ENCODE measurements around the gene CCDC82.

The CCDC82 gene

DNA sequence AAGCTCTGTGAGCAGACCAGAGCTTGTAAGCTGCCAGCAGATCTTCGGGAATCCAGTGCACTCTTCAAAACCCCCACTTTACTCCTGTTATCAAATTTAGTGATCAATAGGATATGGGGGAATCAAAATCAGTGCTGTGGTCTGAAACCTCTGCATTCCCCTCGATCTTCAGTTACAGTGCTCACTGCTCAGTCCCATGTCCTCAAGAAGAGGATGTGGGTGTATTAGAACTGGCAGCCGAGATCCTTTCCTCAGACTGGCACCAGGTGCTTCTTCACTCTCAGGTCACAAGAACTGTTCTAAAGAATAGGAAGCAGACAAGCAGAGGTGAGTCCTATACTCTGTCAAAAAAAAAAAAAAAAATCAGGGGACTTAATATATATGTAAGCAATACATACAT is 31.4 kb downstream of the CCDC82 start:
- no peak for DNase-seq

DNA sequence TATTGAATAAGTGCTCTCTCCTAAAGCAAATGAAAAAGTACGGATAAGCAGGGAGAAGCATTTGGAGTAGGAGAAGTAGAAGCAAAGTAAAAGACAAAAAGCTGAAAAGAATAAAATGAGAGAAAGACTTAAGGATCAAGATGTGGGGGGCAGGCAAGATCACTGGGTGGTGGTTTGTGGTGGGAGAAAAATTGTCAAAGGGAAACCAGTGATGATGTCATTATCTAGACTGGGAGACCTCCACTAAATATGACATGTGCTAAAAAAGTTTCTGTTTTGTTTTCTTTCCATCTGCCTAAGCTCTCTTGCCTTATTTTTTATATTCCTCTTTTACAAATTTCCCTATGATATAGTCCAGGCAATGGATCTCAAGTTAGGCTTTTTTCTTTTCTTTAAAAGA is 31.9 kb downstream of the CCDC82 start:
- DNase-seq: no peak

DNA sequence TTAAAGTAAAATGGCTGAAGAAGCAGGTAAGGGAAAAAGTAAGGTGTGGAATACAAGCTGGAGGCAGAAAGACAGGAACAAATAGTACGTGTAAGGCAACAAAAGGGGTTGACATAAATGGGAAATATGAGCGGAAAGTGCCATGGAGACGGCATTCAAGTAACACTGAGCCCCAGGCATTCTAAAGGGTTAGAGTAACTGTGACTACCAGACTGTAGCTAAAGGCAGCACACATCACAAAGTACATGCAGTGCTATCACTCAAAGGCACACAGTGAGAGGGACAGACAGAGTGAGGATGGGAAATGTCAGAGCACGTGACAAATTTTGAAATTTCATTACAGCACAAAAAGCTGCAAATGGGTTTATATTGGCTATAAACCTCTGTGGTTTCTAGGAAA is 32.9 kb downstream of the CCDC82 start:
- no peak for DNase-seq

DNA sequence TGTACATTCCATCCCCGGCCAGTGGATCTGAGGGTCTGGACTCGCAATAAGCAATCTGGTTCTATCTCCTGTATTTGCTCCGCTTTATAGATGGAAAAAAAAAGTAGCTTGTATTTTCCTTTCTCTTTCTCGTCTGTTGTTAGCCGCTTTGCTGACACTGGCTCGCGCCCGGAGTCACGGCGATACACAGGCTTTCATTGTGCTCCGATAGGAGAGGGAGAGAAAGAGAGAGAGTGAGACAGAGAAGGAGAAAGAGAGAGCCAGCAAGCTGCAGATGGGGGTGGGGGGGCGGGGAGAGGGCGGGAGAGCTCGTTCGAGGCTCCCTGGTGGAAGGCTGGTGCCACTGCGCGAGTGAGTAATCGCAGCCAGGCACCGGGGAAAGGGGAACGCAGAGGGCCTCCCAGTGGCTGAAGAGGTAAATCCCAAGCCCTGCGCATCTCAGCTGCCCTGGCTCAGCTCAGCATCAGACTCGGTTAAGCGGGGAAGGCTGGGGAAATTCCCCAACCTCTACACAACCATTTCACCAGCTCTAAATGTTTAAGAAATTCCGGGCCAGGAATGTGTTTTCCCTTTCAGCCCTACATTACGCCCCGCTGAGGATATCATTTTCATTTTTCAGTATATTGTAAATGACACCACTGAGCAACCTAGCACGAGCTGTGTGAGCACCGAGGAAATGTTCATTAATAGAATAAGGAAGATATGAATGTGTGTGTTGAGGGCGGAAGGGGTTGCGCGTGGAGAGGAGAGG is 46.6 kb downstream of the CCDC82 start, which contains the start of gene MAML2:
TSS of gene MAML2 (minus strand) at position 235 of the 751 bp plus-strand sequence. CDS start 1,300 bp downstream, outside the sequence.
- peak; percentile 6 for DNase-seq

DNA sequence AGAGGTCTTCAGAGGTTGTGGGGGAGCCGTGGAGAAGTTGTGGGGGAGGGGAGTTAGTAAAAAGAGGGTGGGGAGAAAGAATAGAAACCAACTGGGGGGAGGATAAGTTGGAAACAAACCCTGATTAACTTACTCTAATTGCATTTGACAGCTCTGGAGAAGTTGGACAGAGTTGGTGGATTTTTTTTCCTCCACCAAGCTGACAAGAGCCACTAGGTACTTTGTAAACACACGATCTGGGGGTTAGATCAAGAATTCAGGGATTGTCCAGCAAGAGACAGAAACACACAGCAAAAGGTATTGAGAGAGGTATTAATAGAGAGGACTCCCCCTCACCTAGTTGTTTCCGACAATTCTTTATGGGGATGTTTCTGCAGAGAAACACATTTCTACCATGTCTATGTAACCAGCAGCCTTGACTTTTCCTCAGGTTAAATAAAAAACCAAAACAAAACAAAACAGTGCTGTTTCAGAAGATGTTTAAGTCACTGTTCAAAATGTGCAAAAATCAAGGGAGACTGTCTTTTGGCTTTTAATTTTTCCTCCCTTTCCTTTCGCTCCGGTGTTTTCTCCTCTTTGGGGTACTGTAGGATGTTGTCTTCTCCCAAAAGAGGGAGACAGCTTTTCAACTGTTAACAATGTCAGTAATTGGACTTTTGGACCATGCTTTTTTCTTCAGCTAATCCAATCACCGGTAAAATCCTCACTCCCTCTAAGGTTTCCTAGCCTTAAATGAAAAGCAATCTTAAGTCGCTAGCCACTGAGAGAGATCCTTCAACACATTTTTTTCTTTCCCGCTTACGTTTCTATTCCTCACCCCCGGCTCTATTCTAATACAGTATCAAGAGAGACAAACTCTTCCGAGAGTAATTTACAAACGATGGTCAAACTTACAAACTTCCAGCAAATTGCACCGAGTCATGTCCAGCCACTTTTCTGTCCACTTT is 47.4 kb downstream of the CCDC82 start:
- DNase-seq: no peak

DNA sequence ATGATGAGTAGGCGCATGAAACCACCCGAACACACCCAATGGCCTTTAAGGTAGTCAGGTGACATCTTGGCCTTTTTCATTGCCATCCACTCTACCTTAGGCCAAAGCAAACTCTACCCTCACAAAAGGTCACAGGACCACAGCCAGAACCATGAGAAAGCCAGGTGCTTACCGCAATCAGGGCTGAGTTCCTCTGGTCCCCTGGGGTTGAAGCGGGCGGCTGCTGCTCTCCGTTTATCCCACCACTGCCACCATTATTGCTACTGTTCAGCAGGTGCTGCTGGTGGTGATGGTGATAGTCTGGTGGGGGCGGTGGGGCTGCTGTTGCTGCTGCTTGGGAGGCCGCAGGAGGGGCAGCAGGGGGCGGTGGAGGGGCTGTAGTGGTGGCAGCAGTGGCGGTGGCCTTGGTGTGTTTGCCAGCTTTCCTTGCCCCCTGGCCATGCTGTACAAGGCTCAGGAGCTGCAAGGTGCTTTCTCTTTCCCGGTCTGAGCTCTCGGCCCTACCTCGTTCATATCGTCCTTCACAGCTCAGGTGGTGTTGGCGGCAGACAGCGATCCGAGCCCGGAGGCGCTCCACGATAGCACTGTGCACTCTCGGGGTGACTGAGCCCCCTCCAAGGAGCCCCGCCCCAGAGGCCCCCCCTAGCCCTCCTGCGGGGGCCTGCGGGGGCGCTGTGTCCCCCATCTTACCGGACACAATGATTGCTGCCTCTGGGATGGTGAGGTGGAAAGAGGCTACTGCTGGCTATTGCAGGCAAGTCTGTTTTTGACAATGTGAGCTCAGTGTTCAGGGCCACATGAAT is 48.3 kb downstream of the CCDC82 start:
- DNase-seq: no peak

DNA sequence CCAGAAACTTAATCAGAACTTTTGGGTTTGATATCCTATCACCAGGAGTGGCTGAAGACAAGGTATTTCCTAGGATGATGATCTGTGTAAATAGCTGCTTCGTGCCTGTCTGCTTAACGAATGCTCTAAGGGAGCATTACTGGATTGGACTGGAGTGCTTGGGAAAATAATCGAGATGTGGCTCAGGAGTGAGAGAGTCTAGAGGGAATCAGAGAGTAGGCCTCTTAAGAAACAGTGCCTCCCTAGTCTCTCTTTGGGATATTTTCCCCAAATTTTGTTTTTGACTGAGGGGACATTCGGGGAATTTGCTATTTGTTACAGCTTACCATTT is 49.2 kb downstream of the CCDC82 start:
- DNase-seq: no peak

DNA sequence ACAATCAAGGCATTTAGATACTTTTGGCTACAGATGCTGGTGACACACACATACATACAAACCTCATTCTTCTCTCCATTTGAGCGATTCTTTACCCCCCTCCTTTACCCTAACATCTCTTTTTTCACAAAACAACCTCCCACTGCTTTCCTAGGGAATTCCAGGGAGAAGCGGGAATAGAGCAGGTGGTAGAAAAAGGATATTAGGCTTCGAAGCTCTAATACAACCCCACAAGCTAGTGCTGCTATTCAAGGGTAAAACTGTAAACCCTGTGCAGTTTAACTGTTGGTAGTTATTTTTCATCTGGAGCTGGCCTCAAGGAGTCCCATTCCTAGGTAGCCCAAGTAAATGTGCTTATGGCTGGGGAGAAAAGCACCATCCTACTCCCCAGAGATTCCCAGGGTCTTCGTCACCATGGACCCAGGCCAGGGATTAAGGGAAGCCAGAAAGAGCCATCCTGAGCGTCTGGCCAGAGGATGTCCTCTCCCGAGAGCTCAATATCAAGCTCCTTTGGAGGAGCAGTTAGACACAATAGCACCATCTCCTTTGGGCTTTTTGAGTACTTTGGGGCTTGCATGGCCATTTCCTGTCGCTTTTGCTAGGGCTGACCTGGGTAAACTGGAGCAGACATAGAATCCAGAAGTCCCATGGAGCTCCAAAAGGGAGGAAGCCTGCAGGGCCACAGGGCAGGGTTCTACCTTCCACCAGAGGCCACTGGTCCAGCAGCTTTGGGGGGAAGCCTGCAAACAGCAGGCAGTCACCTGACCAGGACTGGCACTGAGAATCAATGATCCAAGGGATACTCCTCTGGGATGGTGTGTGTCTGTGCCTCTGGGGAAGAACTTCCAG is 49.8 kb downstream of the CCDC82 start:
- DNase-seq: no peak

DNA sequence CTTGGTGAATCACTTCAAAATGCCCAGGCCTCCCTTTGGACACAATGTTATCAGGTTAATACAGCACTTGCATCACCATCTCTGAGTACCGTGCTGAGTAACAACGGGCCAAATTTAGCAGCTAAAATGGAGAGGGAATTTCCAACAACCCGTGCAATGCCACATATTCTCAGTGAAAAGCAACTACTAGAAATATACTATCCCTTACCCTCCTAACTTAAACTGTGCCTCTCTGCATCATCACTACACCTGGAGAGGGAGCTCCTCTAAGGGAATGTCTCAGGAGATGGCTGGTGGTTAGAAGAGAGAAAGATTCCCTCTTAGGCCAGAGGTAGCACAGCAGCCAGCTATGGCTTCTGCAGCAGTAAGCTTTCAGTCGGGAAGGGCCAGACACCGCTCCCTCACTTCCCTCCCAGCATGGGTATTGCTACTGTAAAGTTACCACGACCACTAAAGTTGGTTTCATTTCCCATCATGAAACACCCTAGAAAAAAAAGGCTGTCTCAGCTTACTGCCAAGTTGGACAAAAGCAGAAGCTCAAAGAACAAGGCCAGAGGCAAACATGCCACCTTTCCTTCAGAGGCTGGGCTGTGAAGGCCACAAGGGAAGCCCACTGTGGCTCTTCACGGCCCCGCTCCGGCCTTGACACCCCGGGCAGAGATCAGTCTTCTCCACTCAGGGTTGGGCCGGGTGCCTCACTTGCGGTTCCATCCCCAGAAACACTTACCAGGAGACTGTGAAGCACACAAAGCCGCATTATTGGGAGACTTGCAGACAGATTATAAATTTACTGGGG is 50.6 kb downstream of the CCDC82 start:
- DNase-seq: no peak

DNA sequence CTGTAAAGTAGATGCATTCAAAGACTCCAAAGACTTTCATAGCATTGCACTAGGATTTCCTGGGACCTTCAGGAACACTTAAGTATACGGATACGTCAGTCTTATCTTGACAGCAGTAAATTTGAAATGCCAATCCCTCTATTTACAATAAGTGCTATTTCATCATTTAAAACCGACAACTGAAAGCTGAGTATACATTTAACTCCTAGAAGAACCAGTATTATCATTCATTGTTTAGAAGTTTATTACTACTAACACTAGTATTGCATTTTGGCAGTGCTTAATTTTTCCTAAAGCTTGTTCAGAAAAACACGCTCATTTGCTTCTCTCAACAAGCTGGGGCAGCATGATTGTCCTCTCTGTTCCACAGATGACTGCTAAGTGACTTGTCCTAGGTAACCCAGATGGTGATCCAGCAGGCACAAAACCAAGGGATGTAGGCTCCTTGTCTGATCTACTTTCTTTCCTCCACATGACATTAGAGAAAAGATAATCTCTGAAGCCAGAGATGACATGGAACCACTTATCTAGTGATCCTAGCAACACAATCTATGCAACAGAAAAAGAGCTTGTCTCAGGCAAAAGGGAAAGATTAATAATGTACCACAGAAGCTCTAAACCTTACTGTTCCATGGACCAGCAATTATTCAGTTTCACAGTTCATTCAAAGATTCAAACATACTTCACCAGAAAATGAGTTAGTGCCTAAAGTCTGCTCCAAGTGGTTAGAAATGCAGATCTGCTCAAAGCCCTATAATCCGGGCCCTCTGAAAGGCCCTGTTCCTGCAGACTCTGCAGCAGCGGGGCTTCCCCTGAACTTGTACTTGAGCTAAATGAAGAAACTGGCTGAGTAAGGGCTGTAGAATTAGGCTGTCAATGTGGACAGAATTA is 51.9 kb downstream of the CCDC82 start:
- no peak for DNase-seq

DNA sequence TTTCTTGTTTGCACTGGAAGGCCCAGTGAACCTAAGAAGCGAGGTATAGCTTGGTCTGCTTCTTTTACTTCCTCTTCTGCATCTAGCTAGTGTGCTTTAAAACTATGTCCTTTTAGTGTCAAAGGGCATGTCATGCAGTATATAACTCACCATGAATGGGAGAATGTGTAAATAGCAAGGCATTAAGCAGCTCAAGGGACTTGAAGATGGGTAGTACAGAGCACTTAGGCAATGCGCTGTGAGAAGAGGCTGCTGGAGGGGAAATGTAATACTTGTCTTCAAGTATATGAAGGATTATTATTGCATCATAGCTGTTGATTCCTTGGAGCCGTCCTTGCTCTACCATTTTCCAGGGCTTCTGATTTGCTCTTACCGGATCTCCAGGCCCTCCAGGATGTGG is 54.3 kb downstream of the CCDC82 start:
- DNase-seq: no peak

DNA sequence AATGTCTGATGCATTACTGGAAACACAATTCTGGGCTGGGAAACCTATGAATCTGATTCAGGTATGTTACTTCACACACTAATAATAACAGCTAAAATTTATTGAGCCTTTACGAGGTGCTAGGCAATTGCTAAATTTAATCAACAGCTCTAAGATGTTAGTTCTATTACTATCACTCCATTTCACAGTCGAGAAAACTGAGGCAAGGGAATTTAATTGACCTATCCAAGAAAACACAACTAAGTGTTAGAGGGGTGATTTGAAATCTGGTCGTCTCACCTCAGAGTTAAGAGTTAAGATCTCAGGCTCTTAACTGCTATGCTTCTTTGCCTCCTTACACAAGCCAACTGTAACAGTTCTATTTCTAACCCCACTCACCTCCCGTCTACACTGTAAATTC is 55.5 kb downstream of the CCDC82 start:
- DNase-seq: no peak

DNA sequence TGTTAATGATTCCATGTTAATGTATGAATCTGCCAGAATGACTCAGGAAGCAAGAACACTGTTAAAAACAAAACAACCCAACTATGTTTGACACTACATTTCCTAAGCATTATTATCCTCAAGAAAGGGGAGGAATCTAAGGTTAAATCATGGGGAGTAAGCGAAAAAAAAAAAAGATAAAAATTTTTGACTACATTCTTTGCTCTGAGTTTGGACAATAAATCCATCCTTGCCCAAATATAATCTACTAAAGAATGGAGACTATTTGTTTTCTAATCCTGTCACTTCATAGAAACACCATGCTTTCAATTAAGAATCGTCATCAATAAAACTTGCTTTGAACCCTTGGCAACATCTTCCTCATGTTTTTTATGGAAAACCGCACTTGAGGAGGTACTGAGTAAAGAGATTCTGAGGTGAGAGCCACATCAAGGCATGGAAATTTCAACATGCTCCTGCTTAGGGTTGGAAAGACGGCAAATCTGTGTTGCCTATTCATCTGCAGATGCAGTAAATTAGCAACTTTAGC is 56.5 kb downstream of the CCDC82 start:
- DNase-seq: no peak

DNA sequence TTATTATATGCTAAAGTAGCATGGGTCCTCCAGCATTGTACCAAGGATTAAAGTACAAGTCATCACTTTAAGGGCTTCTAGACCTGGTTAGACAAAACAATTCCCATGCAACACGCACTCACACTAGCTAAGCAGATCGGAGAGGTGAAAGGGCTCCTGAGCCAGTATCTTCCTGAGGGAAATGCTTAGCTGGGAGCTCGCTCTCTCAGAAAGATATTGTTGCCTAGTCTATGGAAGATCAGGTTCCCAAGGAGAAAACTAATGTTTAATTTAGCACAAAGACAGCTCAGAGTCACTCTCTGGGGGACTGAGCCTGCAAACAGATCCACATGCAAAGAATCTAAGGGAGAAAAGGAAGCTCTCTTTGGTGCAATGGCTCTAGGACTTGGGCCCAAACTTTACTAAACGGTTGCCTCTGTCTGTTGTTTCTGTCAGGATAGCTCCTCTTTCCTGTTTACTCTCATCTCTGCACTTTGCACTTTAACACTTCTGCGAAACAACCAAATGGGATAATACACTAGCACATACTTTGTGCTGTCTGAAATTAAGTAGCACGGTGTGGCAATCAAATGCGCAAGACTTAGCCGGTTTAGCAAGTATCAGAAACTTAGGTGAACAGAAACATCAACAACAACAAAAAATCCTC is 57.5 kb downstream of the CCDC82 start:
- no peak for DNase-seq

DNA sequence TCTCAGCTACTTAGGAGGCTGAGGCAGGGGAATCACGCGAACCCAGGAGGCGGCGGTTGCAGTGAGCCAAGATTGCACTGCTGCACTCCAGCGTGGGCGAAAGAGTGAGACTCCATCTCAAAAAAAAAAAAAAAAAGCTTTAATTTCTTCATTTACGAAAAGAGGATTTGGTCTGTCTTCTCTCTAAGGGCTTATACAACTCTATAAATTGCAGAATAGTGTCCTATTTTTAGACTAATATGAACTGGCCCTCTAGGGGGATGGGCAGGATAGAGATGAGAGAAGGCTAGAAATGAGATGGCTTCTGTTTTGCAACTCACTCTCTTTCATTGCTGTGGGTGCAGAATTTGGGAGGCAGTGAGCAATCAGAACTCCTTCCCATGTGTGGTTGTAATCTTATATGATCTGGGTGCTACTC is 58.0 kb downstream of the CCDC82 start:
- no peak for DNase-seq

DNA sequence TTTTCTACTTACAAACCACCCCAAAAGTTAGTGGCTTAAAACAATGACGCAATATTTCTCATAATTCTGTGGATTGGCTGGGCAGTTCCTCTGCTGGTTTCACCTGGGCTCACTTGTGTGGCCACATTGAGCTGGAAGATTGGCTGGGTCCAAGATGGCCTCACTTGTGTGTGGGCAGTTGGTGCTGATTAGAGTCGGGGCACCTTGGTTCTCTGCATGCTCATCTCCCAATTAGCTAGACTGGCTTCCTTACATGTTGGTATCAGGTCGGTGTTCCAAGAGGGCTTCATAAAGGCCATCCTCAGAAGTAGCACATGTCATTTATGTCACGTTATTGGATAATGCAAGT is 59.2 kb downstream of the CCDC82 start:
- DNase-seq: no peak

DNA sequence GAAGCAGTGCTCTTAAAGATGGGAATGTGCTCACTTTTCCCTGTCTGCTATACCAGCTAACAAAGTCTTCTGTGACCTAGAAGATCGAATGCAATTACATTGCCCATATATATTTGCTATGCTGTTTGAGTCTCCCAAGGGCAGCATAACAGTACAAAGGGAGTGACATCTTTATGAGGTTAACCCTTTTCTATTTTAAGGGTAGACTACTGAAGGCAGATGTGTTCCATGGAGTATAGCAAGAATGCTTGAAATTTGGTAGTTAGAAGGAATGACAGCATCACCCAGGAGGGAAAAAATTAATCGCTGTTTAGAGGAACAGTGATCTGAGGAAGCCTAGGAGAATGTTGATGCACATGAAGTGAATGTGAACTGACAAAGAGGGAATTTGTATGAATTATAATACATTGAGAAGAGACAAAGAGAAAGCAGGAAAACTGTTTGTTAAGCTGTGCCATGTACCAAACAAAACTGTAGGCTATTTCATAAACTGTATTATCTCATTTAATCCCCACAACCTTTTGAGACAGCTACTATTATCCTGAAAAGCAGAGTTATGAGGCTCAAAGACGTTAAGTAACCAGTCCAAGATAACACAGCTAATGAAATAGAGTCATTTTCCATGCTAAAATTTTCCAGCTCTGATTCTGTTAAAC is 59.7 kb downstream of the CCDC82 start:
- DNase-seq: no peak

DNA sequence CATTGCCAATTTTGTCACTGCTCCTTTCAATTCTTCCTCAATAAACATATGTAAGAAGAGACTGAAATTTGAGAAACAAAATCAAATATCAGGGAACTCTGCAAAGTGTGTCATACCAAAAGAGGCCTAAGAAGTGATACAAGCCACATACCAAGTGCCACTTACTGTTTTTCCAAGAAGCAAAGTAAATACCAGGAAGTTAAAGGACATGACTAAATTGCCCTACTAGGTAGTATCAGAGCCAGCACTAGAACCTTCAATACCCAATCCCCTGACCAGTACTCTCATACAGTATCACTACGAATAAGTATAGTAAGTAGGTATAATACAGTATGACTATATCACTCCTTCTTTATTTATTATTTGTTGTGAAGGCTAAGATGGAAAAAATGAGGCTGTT is 60.3 kb downstream of the CCDC82 start:
- no peak for DNase-seq

DNA sequence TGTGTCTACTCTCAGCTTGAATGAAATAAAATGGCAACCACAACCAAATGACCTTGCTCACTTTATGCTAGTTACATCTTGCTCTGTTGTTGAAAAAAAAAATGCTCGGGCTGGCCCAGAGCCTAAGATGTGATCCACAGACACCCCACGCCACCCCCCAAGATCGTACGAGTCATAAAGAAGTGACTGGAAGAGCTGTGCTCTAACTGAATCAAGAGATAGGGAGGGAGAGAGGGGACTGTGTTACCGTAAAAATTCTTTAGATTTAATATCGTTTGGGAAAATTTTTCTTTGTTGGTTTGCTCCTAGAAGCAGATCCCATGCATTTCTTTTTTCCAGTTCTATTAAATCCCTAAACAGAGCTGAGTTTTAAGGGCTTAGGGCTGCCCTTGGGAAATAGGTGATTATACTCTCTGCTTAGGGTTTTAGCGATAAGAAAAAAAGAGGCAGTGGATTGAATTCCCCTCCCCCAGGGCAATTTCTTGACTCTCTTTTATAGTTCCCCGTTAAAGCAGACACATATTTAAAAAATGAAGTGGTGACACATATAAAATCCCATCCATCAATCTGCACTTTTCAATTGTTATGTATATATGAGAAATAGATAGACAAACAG is 61.2 kb downstream of the CCDC82 start:
- no peak for DNase-seq
